SK-N-SH (cell line): ENCODE data around the gene MGAT4B. TPM values are rescaled to one million over a fixed set of nuclear protein-coding genes. Genes with fewer than 3 reads are reported as not detected.

Experiments
- CTCF ChIA-PET: fragments of 300-600, 350-600 bp; formaldehyde crosslinking; extraction: SDS; loops from one replicate; lab custom pipeline; 2021; lab: Yijun Ruan, JAX
- POLR2A ChIA-PET: fragments of 350-600 bp; sonication (Branson Sonifier 250); formaldehyde crosslinking; extraction: SDS; loops from one replicate; lab custom pipeline; 2020; ENCODE audit warnings: antibody characterized with exemption, inconsistent platforms; lab: Yijun Ruan, JAX
- DNase-seq: peaks from one replicate; pipeline ENCODE4 v3.0.0; 2012
- H2AFZ ChIP-seq: fragments of 200-600 bp; sonication (generic); 2 replicates; pipeline ENCODE4 v1.8.1; 2016; ENCODE audit warnings: antibody characterized with exemption, mild to moderate bottlenecking, low read depth
- H3F3A ChIP-seq: fragments of 200-600 bp; sonication (generic); replicated peaks from 2 replicates; pipeline ENCODE3; 2016; ENCODE audit warnings: antibody characterized with exemption, mild to moderate bottlenecking; ENCODE audit not compliant: insufficient read depth
- H3K27ac ChIP-seq, 2 experiments: fragments of 200-500 bp in 1 of 2; fragments of 200-600 bp in 1 of 2; sonication (Bioruptor generic) in 1 of 2; sonication (generic), shearing (Covaris generic) in 1 of 2; 2 replicates each; pipeline versions ENCODE4 v1.5.1 to v1.6.1; 2014 to 2016; ENCODE audit warnings: low read depth in 2 of 2, inconsistent platforms in 1 of 2, low read length in 1 of 2, mild to moderate bottlenecking in 1 of 2, mixed read lengths in 1 of 2
- H3K27me3 ChIP-seq: fragments of 200-600 bp; sonication (generic), shearing (Covaris generic); 2 replicates; pipeline ENCODE4 v1.6.1; 2016; ENCODE audit warnings: mixed run types; ENCODE audit not compliant: insufficient read depth
- H3K36me3 ChIP-seq, 2 experiments: fragments of 200-500 bp in 1 of 2; fragments of 200-600 bp in 1 of 2; sonication (Bioruptor generic) in 1 of 2; sonication (generic) in 1 of 2; replicated peaks in 1 of 2; 2 replicates each; pipeline versions ENCODE3 to v1.5.1; 2014 to 2016; ENCODE audit warnings: low read length in 1 of 2, mild to moderate bottlenecking in 1 of 2; ENCODE audit not compliant: insufficient read depth in 2 of 2, control insufficient read depth in 1 of 2
- H3K4me1 ChIP-seq, 2 experiments: fragments of 200-500 bp in 1 of 2; fragments of 200-600 bp in 1 of 2; sonication (Bioruptor generic) in 1 of 2; sonication (generic), shearing (Covaris generic) in 1 of 2; 2 replicates each; pipeline versions ENCODE4 v1.5.1 to v1.6.1; 2014 to 2016; ENCODE audit warnings: low read depth in 1 of 2, low read length in 1 of 2, mixed run types in 1 of 2; ENCODE audit not compliant: insufficient read depth in 2 of 2, control insufficient read depth in 1 of 2
- H3K4me2 ChIP-seq: fragments of 200-600 bp; sonication (generic), shearing (Covaris generic); 2 replicates; pipeline ENCODE4 v1.6.1; 2017; ENCODE audit warnings: mixed run types
- H3K4me3 ChIP-seq, 2 experiments: fragments of 200-500 bp in 1 of 2; fragments of 200-600 bp in 1 of 2; sonication (Bioruptor generic) in 1 of 2; sonication (generic), shearing (Covaris generic) in 1 of 2; 2 replicates each; pipeline versions ENCODE4 v1.5.1 to v1.8.1; 2014 to 2016; ENCODE audit warnings: low read depth in 2 of 2, inconsistent platforms in 1 of 2, low read length in 1 of 2, mild to moderate bottlenecking in 1 of 2, mixed read lengths in 1 of 2, moderate library complexity in 1 of 2
- H3K79me2 ChIP-seq: fragments of 200-600 bp; sonication (generic); 2 replicates; pipeline ENCODE4 v1.8.1; 2017; ENCODE audit warnings: mild to moderate bottlenecking; ENCODE audit not compliant: insufficient read depth
- H3K9ac ChIP-seq: fragments of 200-600 bp; sonication (generic); 2 replicates; pipeline ENCODE4 v1.6.1; 2017; ENCODE audit warnings: mixed run types
- H3K9me2 ChIP-seq: fragments of 200-600 bp; sonication (generic); 2 replicates; pipeline ENCODE4 v1.6.1; 2017; ENCODE audit warnings: mixed run types
- H3K9me3 ChIP-seq: fragments of 200-600 bp; sonication (generic); 2 replicates; pipeline ENCODE4 v1.6.1; 2017; ENCODE audit warnings: mixed run types, mild to moderate bottlenecking, moderate library complexity
- H4K20me1 ChIP-seq: fragments of 200-600 bp; sonication (generic); 2 replicates; pipeline ENCODE4 v1.6.1; 2017; ENCODE audit warnings: mild to moderate bottlenecking, mixed run types; ENCODE audit not compliant: insufficient read depth
- CHD2 ChIP-seq: fragments of 150-350 bp; IDR thresholded peaks from 2 replicates; pipeline ENCODE4 v1.6.1; 2018; ENCODE audit warnings: low read length; ENCODE audit not compliant: partially characterized antibody
- CTCF ChIP-seq: fragments of 200-600 bp; sonication (generic); IDR thresholded peaks from 2 replicates; pipeline ENCODE4 v1.6.1; 2017; ENCODE audit warnings: antibody characterized with exemption, mild to moderate bottlenecking, moderate library complexity
- EZH2phosphoT487 ChIP-seq: fragments of 200-600 bp; sonication (generic); IDR thresholded peaks from 2 replicates; pipeline ENCODE4 v1.6.1; 2017; ENCODE audit warnings: low read depth, mixed run types, mild to moderate bottlenecking, antibody characterized with exemption, moderate library complexity, borderline replicate concordance
- FOXJ3 ChIP-seq: sonication (generic); formaldehyde crosslinking; IDR thresholded peaks from 2 replicates; pipeline ENCODE4 v1.5.1; 2020; ENCODE audit warnings: mild to moderate bottlenecking, missing genetic modification reagents
- FOXM1 ChIP-seq: IDR thresholded peaks from 2 replicates; pipeline ENCODE4 v1.4.0; 2012; ENCODE audit warnings: low read depth, mild to moderate bottlenecking
- IRF3 ChIP-seq: fragments of 150-350 bp; IDR thresholded peaks from 2 replicates; pipeline ENCODE4 v1.6.1; 2016; ENCODE audit warnings: mild to moderate bottlenecking, low read depth, low read length
- MEF2A ChIP-seq: IDR thresholded peaks from 2 replicates; pipeline ENCODE4 v1.4.0; 2012; ENCODE audit warnings: low read depth, borderline replicate concordance
- MXI1 ChIP-seq: IDR thresholded peaks from 2 replicates; pipeline ENCODE4 v1.6.1; 2012; ENCODE audit warnings: mild to moderate bottlenecking, low read depth, low read length, improper control_type of control experiment
- PBX3 ChIP-seq: IDR thresholded peaks from 2 replicates; pipeline ENCODE4; 2012
- POLR2AphosphoS5 ChIP-seq: IDR thresholded peaks from 2 replicates; pipeline ENCODE4 v1.6.1; 2012; ENCODE audit warnings: low read depth, low read length
- RAD21 ChIP-seq: IDR thresholded peaks from 2 replicates; pipeline ENCODE4 v1.6.1; 2012; ENCODE audit warnings: mild to moderate bottlenecking, low read length
- REST ChIP-seq: IDR thresholded peaks from 2 replicates; pipeline ENCODE4 v1.6.1; 2012; ENCODE audit warnings: mild to moderate bottlenecking, low read depth, low read length, moderate library complexity
- RXRA ChIP-seq: IDR thresholded peaks from 2 replicates; pipeline ENCODE4 v1.4.0; 2012; ENCODE audit warnings: low read depth, mild to moderate bottlenecking, borderline replicate concordance
- SIN3A ChIP-seq: IDR thresholded peaks from 2 replicates; pipeline ENCODE4 v1.6.1; 2012; ENCODE audit warnings: low read depth, mild to moderate bottlenecking, low read length, moderate library complexity, borderline replicate concordance
- USF2 ChIP-seq: fragments of 150-350 bp; IDR thresholded peaks from 2 replicates; pipeline ENCODE4 v1.6.1; 2017; ENCODE audit warnings: antibody characterized with exemption, low read length, low read depth, borderline replicate concordance
- WGBS: methylation state at CpG from one replicate; pipeline ENCODE4 v1.1.6; 2017; ENCODE audit warnings: low lambda C conversion rate; 5-methylcytosine and 5-hydroxymethylcytosine counted together
- polyA plus RNA-seq, 3 experiments: library from polyadenylated mRNA; depleted of rRNA; stranded (reverse); fragments of >200 nt; gene quantifications; 2 replicates each; pipeline ENCODE4 v1.2.3, GENCODE V29; 2012

MGAT4B gene
- polyA plus RNA-seq, 1 of the 3 experiments (the other 2 are of a cell fraction) = 190 TPM

GRCh38 chr5:179767496-179768100 lies 39.1 kb downstream of the MGAT4B start:
- WGBS = 94% methylated on average over 9 of the region's 9 CpGs
- peak overlapping the region; percentile 72; the same call in 1 of the 2 replicates for H3K4me2 ChIP-seq
- H2AFZ ChIP-seq = no peak overlapping the region
- H3K9me3 ChIP-seq = no peaks in the 10 kb centered on the region
- H4K20me1 ChIP-seq = peaks cover 9% of the 10 kb centered on the region; the same call in 1 of the 2 replicates
- peaks cover 27 to 41% of the 10 kb centered on the region in 2 experiments for H3K4me1 ChIP-seq
- no peak overlapping the region; a peak in 1 of 4 replicates for H3K27ac ChIP-seq
- no peak for DNase-seq
- H3K4me3 ChIP-seq = no peak overlapping the region
- peaks cover 30% of the 10 kb centered on the region for H3F3A ChIP-seq
- H3K9ac ChIP-seq = no peak overlapping the region
- no peaks in the 10 kb centered on the region for H3K27me3 ChIP-seq
- H3K36me3 ChIP-seq = peaks cover 35 to 44% of the 10 kb centered on the region in 2 experiments
- POLR2A ChIA-PET = no interaction called here
- H3K79me2 ChIP-seq = peaks cover 76% of the 10 kb centered on the region
- no peak for TF ChIP-seq SIN3A
- TF ChIP-seq PBX3 = no peak
- no peak for TF ChIP-seq FOXJ3 (CRISPR knock-in tag)
- TF ChIP-seq FOXM1 = no peak
- no peak for TF ChIP-seq RXRA
- no peak for TF ChIP-seq RAD21
- no peak for TF ChIP-seq IRF3
- no peak for TF ChIP-seq MXI1
- no peaks in the 10 kb centered on the region for H3K9me2 ChIP-seq
- CTCF ChIA-PET = interaction anchor here (0.9 to 2.3 kb wide), 11 partner anchors 10 to 120 kb away, joined by 3 to 7 read pairs (median 3); partner anchors contain the start of gene LTC4S

- H4K20me1 ChIP-seq = peaks cover 16% of the 10 kb centered on the region
- peak overlapping the region; percentile 72 for H3K4me2 ChIP-seq
- ChIA-PET CTCF (interaction anchor here (0.9 to 2.3 kb wide), 6 partner anchors 11 to 30 kb away, joined by 3 to 7 read pairs (median 4); partner anchors contain the start of gene LTC4S), POLR2A (interaction anchor here (1.2 kb wide), 1 partner anchor 13 kb away, joined by 4 read pairs; no protein-coding TSS in a partner anchor)
- peak overlapping the region; percentile 47; the same call in 1 of the 2 replicates for H3K9ac ChIP-seq
- peak overlapping the region in 1 of 2 experiments; percentile 46; a peak in 1 of 4 replicates for H3K4me3 ChIP-seq
- DNase-seq = no peak
- H3K36me3 ChIP-seq = peaks cover 32 to 39% of the 10 kb centered on the region in 2 experiments
- no peaks in the 10 kb centered on the region for H3K27me3 ChIP-seq
- H3K4me1 ChIP-seq = peaks cover 34 to 48% of the 10 kb centered on the region in 2 experiments
- H3K9me3 ChIP-seq = no peaks in the 10 kb centered on the region
- peak overlapping the region; percentile 71 to 88 for H3K27ac ChIP-seq
- 78% methylated on average over 12 of the region's 12 CpGs for WGBS
- H2AFZ ChIP-seq = no peak overlapping the region
- peaks cover 37% of the 10 kb centered on the region for H3F3A ChIP-seq
- H3K79me2 ChIP-seq = peaks cover 74% of the 10 kb centered on the region
- no peaks in the 10 kb centered on the region for H3K9me2 ChIP-seq
- no peak for TF ChIP-seq CTCF
- TF ChIP-seq REST = no peak
- no peak for TF ChIP-seq POLR2AphosphoS5
- TF ChIP-seq MXI1 = no peak
- TF ChIP-seq CHD2 = no peak
- TF ChIP-seq FOXJ3 (CRISPR knock-in tag) = no peak
- no peak for TF ChIP-seq MEF2A
- no peak for TF ChIP-seq USF2
- TF ChIP-seq EZH2phosphoT487 = no peak
Measured at GRCh38 chr5:179766726-179767455, 39.8 kb downstream of the MGAT4B start.
